ENCODE data around the gene TMEM273.

DNA sequence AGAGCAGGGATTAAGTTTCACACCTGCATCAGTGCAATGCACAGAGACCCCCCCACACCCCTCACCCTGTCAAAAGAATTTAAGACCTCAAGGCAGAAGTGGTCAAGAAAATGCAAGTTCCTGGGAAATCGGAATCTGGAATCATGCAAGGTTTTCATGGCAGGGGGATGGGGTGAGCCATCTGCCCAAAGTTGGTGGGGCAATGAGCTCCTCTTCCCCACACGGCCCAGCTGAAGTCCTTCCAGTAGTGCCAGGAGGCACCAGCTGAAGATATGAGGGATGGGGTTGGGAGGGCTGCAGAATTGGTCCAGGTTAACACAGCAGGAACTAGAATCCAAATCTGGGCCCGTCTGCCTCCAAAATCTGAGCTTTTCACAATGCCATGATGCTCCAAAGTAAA, 25.0 kb upstream of the TMEM273 start:
- TF ChIP-seq, protein P1, sequence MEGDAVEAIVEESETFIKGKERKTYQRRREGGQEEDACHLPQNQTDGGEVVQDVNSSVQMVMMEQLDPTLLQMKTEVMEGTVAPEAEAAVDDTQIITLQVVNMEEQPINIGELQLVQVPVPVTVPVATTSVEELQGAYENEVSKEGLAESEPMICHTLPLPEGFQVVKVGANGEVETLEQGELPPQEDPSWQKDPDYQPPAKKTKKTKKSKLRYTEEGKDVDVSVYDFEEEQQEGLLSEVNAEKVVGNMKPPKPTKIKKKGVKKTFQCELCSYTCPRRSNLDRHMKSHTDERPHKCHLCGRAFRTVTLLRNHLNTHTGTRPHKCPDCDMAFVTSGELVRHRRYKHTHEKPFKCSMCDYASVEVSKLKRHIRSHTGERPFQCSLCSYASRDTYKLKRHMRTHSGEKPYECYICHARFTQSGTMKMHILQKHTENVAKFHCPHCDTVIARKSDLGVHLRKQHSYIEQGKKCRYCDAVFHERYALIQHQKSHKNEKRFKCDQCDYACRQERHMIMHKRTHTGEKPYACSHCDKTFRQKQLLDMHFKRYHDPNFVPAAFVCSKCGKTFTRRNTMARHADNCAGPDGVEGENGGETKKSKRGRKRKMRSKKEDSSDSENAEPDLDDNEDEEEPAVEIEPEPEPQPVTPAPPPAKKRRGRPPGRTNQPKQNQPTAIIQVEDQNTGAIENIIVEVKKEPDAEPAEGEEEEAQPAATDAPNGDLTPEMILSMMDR (IDR thresholded peaks at IDR 0.05) = no peak
- TF ChIP-seq POLR2A (IDR thresholded peaks at IDR 0.05) = no peak

Data from tibial nerve (tissue), 3 donors.